Tibial artery (tissue), 4 donors: ENCODE results near the gene NEXMIF.

Source experiments
- DNase-seq, 2 donors: peaks; one replicate each; pipeline ENCODE4 v3.0.0-alpha.2; 2019
- H3K27ac ChIP-seq, 2 donors: fragments of 200-600 bp; sonication (generic) in 1 of 2; 1 replicate in 1 of 2; 2 replicates in 1 of 2; pipeline ENCODE4 v1.5.1; 2018 to 2019; ENCODE audit warnings: mild to moderate bottlenecking in 1 of 2
- H3K27me3 ChIP-seq, 2 donors: fragments of 200-600 bp; sonication (generic) in 1 of 2; one replicate each; pipeline versions ENCODE4 v1.5.1 to v1.6.0; 2016 to 2019
- H3K36me3 ChIP-seq, 3 donors: fragments of 200-600 bp; sonication (generic) in 2 of 3; one replicate each; pipeline ENCODE4 v1.5.1; 2016 to 2019; ENCODE audit warnings: mild to moderate bottlenecking in 2 of 3
- H3K4me1 ChIP-seq, 4 donors: fragments of 200-600 bp; sonication (generic) in 2 of 4; 1 replicate in 3 of 4; 2 replicates in 1 of 4; pipeline ENCODE4 v1.5.1; 2016 to 2019
- H3K4me3 ChIP-seq, 2 donors: fragments of 200-600 bp; sonication (generic) in 1 of 2; 1 replicate in 1 of 2; 2 replicates in 1 of 2; pipeline ENCODE4 v1.5.1; 2018 to 2019; ENCODE audit warnings: mild to moderate bottlenecking in 2 of 2
- H3K9me3 ChIP-seq, 3 donors: fragments of 200-600 bp; sonication (generic) in 1 of 3; one replicate each; pipeline ENCODE4 v1.5.1; 2016 to 2019
- intact Hi-C: fragments of 100-400 bp; cut with DNase I; formaldehyde crosslinking; loops from one replicate; pipeline ENCODE4 v1.15.0; 2023; ENCODE audit warnings: low total_unique reads
- TF ChIP-seq, protein P1 (sequence below), 2 experiments: fragments of 200-600 bp in 1 of 2; fragments of 450-650 bp in 1 of 2; IDR thresholded peaks; one replicate each; pipeline ENCODE4 v1.5.1; 2017 to 2019; ENCODE audit warnings: antibody characterized with exemption in 2 of 2, mild to moderate bottlenecking in 1 of 2, moderate library complexity in 1 of 2

Gene NEXMIF

DNA sequence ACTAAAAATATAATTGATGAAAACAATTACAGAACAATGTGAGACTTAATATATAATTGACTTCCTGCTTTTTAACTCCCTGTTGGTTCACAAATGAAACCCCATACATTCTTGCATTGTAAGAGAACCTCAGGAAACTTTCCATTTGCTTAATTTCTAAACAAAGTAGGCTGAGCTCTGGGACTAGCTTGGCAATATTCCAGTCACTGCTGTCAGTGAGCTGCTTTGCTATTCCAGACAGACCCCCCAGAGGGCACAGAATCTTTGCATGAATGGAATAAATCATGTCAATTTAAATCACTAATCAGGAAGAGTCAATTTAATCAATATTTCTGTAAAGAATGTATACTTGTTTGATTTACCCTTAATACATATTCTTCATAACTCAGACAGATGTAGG is 110.6 kb downstream of the NEXMIF start:
- DNase-seq, result no peak
- H3K9me3 ChIP-seq, result no peaks in the 10 kb centered on the region

GRCh38 chrX:74804574-74804973 is 120.7 kb downstream of the NEXMIF start:
- DNase-seq, result no peak
- TF ChIP-seq, protein P1, sequence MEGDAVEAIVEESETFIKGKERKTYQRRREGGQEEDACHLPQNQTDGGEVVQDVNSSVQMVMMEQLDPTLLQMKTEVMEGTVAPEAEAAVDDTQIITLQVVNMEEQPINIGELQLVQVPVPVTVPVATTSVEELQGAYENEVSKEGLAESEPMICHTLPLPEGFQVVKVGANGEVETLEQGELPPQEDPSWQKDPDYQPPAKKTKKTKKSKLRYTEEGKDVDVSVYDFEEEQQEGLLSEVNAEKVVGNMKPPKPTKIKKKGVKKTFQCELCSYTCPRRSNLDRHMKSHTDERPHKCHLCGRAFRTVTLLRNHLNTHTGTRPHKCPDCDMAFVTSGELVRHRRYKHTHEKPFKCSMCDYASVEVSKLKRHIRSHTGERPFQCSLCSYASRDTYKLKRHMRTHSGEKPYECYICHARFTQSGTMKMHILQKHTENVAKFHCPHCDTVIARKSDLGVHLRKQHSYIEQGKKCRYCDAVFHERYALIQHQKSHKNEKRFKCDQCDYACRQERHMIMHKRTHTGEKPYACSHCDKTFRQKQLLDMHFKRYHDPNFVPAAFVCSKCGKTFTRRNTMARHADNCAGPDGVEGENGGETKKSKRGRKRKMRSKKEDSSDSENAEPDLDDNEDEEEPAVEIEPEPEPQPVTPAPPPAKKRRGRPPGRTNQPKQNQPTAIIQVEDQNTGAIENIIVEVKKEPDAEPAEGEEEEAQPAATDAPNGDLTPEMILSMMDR (IDR thresholded peaks at IDR 0.05), result no peak
- Histone ChIP-seq H3K4me3 (no peak overlapping the region), H3K4me1 (no peaks in the 10 kb centered on the region), H3K36me3 (no peaks in the 10 kb centered on the region), H3K27ac (no peak overlapping the region), H3K9me3 (no peaks in the 10 kb centered on the region), H3K27me3 (no peaks in the 10 kb centered on the region)
- intact Hi-C loops, result no loop called here

More for the DNA sequence above, 110.6 kb downstream of the NEXMIF start:
- Histone ChIP-seq H3K27ac (no peak overlapping the region), H3K27me3 (no peaks in the 10 kb centered on the region), H3K4me1 (no peaks in the 10 kb centered on the region), H3K4me3 (no peak overlapping the region), H3K36me3 (no peaks in the 10 kb centered on the region)
- intact Hi-C loops, result no loop called here
- TF ChIP-seq, protein P1 (IDR thresholded peaks at IDR 0.05), result no peak

GRCh38 chrX:74800062-74800461 is 125.2 kb downstream of the NEXMIF start:
- intact Hi-C loops, result no loop called here
- DNase-seq, result no peak
- no peaks in the 10 kb centered on the region for H3K4me1 ChIP-seq
- H3K27ac ChIP-seq, result no peak overlapping the region
- no peaks in the 10 kb centered on the region for H3K36me3 ChIP-seq
- no peak overlapping the region for H3K4me3 ChIP-seq
- no peaks in the 10 kb centered on the region for H3K27me3 ChIP-seq
- TF ChIP-seq, protein P1 (IDR thresholded peaks at IDR 0.05), result no peak
- H3K9me3 ChIP-seq, result no peaks in the 10 kb centered on the region

GRCh38 chrX:74797338-74797887 is 127.8 kb downstream of the NEXMIF start:
- Histone ChIP-seq H3K9me3 (no peaks in the 10 kb centered on the region), H3K4me3 (no peak overlapping the region), H3K27me3 (no peaks in the 10 kb centered on the region), H3K27ac (no peak overlapping the region), H3K4me1 (no peaks in the 10 kb centered on the region), H3K36me3 (no peaks in the 10 kb centered on the region)
- TF ChIP-seq, protein P1 (IDR thresholded peaks at IDR 0.05), result no peak
- no peak for DNase-seq
- intact Hi-C loops, result no loop called here

GRCh38 chrX:74788545-74789086 is 136.6 kb downstream of the NEXMIF start:
- Histone ChIP-seq H3K27ac (no peak overlapping the region), H3K36me3 (no peaks in the 10 kb centered on the region), H3K4me1 (no peaks in the 10 kb centered on the region), H3K4me3 (no peak overlapping the region), H3K27me3 (no peaks in the 10 kb centered on the region), H3K9me3 (no peaks in the 10 kb centered on the region)
- DNase-seq, result no peak
- intact Hi-C loops, result no loop called here
- TF ChIP-seq, protein P1 (IDR thresholded peaks at IDR 0.05), result no peak
